Measurements from ENCODE around the gene COL8A1.
"Not testable (repeated sequence)": the region's sequence is repeated elsewhere in the genome, so short reads cannot be mapped to it uniquely, and the experiment has no call there.

Gene COL8A1

GRCh38 chr3:99839613-99840012, 201.2 kb downstream of the COL8A1 start:
- ATAC-seq = no peak
- TF ChIP-seq ZNF8 (CRISPR knock-in tag; IDR thresholded peaks at IDR 0.05) = no peak

- TF ChIP-seq ZNF8 (CRISPR knock-in tag; IDR thresholded peaks at IDR 0.05) = peak; percentile 79
- ATAC-seq = not testable (repeated sequence)
Measured at GRCh38 chr3:99841949-99842348, 203.6 kb downstream of the COL8A1 start.

- peak; percentile 88 for ATAC-seq
- TF ChIP-seq CSRNP3 (CRISPR knock-in tag; IDR thresholded peaks at IDR 0.05) = no peak
- TF ChIP-seq PATZ1 (CRISPR knock-in tag; IDR thresholded peaks at IDR 0.05; ENCODE audit: borderline replicate concordance) = no peak
- TF ChIP-seq ISL1 (CRISPR knock-in tag; IDR thresholded peaks at IDR 0.05) = no peak
- no peak for TF ChIP-seq SNAI2 (CRISPR knock-in tag; IDR thresholded peaks at IDR 0.05)
- no peak for TF ChIP-seq ZNF565 (CRISPR knock-in tag; conservative IDR thresholded peaks at IDR 0.05; ENCODE audit: low read depth)
- TF ChIP-seq ZNF8 (CRISPR knock-in tag; IDR thresholded peaks at IDR 0.05) = no peak
- no peak for TF ChIP-seq PPARA (CRISPR knock-in tag; IDR thresholded peaks at IDR 0.05; ENCODE audit: borderline replicate concordance)
- TF ChIP-seq OSR1 (CRISPR knock-in tag; IDR thresholded peaks at IDR 0.05) = no peak
- TF ChIP-seq ZFP30 (CRISPR knock-in tag; IDR thresholded peaks at IDR 0.05) = no peak
- TF ChIP-seq ZC3H10 (CRISPR knock-in tag; IDR thresholded peaks at IDR 0.05) = no peak
- no peak for TF ChIP-seq RARB (CRISPR knock-in tag; IDR thresholded peaks at IDR 0.05)
- TF ChIP-seq ZFP3 (CRISPR knock-in tag; IDR thresholded peaks at IDR 0.05) = no peak
Measured at GRCh38 chr3:99842826-99843589, 204.6 kb downstream of the COL8A1 start.

- TF ChIP-seq ESRRG (CRISPR knock-in tag; IDR thresholded peaks at IDR 0.05) (no peak), SNAI2 (CRISPR knock-in tag; IDR thresholded peaks at IDR 0.05) (no peak), TSHZ2 (CRISPR knock-in tag; IDR thresholded peaks at IDR 0.05) (no peak), ZNF8 (CRISPR knock-in tag; IDR thresholded peaks at IDR 0.05) (no peak), PPARA (CRISPR knock-in tag; IDR thresholded peaks at IDR 0.05; ENCODE audit: borderline replicate concordance) (no peak), ISL1 (CRISPR knock-in tag; IDR thresholded peaks at IDR 0.05) (no peak), OSR1 (CRISPR knock-in tag; IDR thresholded peaks at IDR 0.05) (no peak), TCF4 (CRISPR knock-in tag; IDR thresholded peaks at IDR 0.05; ENCODE audit: borderline replicate concordance) (no peak), ZC3H10 (CRISPR knock-in tag; IDR thresholded peaks at IDR 0.05) (no peak), ZNF70 (CRISPR knock-in tag; IDR thresholded peaks at IDR 0.05) (no peak), GLIS3 (CRISPR knock-in tag; IDR thresholded peaks at IDR 0.05) (no peak), CSDC2 (CRISPR knock-in tag; IDR thresholded peaks at IDR 0.05) (no peak)
- ATAC-seq = peak; percentile 76
Measured at GRCh38 chr3:99843590-99844258, 205.3 kb downstream of the COL8A1 start.

GRCh38 chr3:99845331-99845730, 206.9 kb downstream of the COL8A1 start:
- TF ChIP-seq TOX (CRISPR knock-in tag; IDR thresholded peaks at IDR 0.05; ENCODE audit: borderline replicate concordance) (no peak), PATZ1 (CRISPR knock-in tag; IDR thresholded peaks at IDR 0.05; ENCODE audit: borderline replicate concordance) (no peak)
- ATAC-seq = no peak

Measured in SK-N-SH treated with all-trans-retinoic acid at 6 μM for 48 hours (cell line).